PC-9 (cell line): ENCODE measurements around the gene RTKN2. TPM values are rescaled to one million over a fixed set of nuclear protein-coding genes. Genes with fewer than 3 reads are reported as not detected.

Experiments used
- BruUV-seq: library from RNA; stranded (reverse); fragments of 400-500 nt; replicated peaks from 2 replicates; lab custom pipeline; 2021; lab: Mats Ljungman, UMichigan
- CTCF ChIA-PET: fragments of 300-600 bp; sonication (Branson Sonifier 250); formaldehyde crosslinking; loops from one replicate; lab custom pipeline; 2022; ENCODE audit warnings: antibody characterized with exemption; lab: Charles Lee
- POLR2A ChIA-PET: fragments of 300-600 bp; sonication (Branson Sonifier 250); formaldehyde crosslinking; loops from one replicate; lab custom pipeline; 2022; ENCODE audit warnings: antibody characterized with exemption; ENCODE audit not compliant: unreplicated experiment; lab: Charles Lee
- DNase-seq, 2 experiments: peaks; one replicate each; pipeline versions ENCODE4 v3.0.0 to v3.0.0-alpha.2; 2015 to 2022; ENCODE audit warnings: mixed read lengths in 1 of 2
- H2AFZ ChIP-seq: fragments of 200-600 bp; sonication (generic); 2 replicates; pipeline ENCODE4 v1.8.1; 2017; ENCODE audit warnings: antibody characterized with exemption
- H3F3A ChIP-seq: fragments of 200-600 bp; sonication (generic); 2 replicates; pipeline ENCODE4 v1.8.1; 2017; ENCODE audit warnings: antibody characterized with exemption, mild to moderate bottlenecking, low read depth; ENCODE audit not compliant: insufficient read depth
- H3K27ac ChIP-seq: fragments of 200-600 bp; sonication (generic); 2 replicates; pipeline ENCODE4 v1.6.1; 2016; ENCODE audit warnings: mixed run types
- H3K27me3 ChIP-seq: fragments of 200-600 bp; sonication (generic); 2 replicates; pipeline ENCODE4 v1.6.1; 2016; ENCODE audit warnings: low read depth, mixed run types; ENCODE audit not compliant: insufficient read depth
- H3K36me3 ChIP-seq: fragments of 200-600 bp; sonication (generic); 2 replicates; pipeline ENCODE4 v1.6.1; 2016; ENCODE audit warnings: low read depth, mixed run types
- H3K4me1 ChIP-seq: fragments of 200-600 bp; sonication (generic); replicated peaks from 2 replicates; pipeline ENCODE4 v1.6.1; 2016; ENCODE audit warnings: mixed run types; ENCODE audit not compliant: insufficient read depth
- H3K4me2 ChIP-seq: fragments of 200-600 bp; sonication (generic); 2 replicates; pipeline ENCODE4 v1.6.1; 2017; ENCODE audit warnings: mixed run types
- H3K4me3 ChIP-seq: fragments of 200-600 bp; sonication (generic); 2 replicates; pipeline ENCODE4 v1.6.1; 2016; ENCODE audit warnings: mixed run types
- H3K79me2 ChIP-seq: fragments of 200-600 bp; sonication (generic); 2 replicates; pipeline ENCODE4 v1.6.1; 2017; ENCODE audit warnings: low read depth, mixed run types
- H3K9me2 ChIP-seq: fragments of 200-600 bp; sonication (generic); 2 replicates; pipeline ENCODE4 v1.8.1; 2017; ENCODE audit warnings: mild to moderate bottlenecking; ENCODE audit not compliant: insufficient read depth
- H3K9me3 ChIP-seq: fragments of 200-600 bp; sonication (generic); 2 replicates; pipeline ENCODE4 v1.8.1; 2016; ENCODE audit warnings: low read depth; ENCODE audit not compliant: insufficient read depth
- H4K20me1 ChIP-seq: fragments of 200-600 bp; sonication (generic); 2 replicates; pipeline ENCODE4 v1.8.1; 2017; ENCODE audit not compliant: insufficient read depth
- EZH2 ChIP-seq: fragments of 200-600 bp; sonication (generic); IDR thresholded peaks from 2 replicates; pipeline ENCODE4 v1.8.0; 2017; ENCODE audit warnings: antibody characterized with exemption, low read depth
- intact Hi-C: fragments of 100-400 bp; cut with micrococcal nuclease; formaldehyde crosslinking; loops from one replicate; pipeline ENCODE4 v1.10.0; 2022; ENCODE audit not compliant: unreplicated experiment
- total RNA-seq: library from RNA; stranded (reverse); gene quantifications from 2 replicates; pipeline ENCODE4 v1.2.3, GENCODE V29; 2021
- TF ChIP-seq, protein P1 (sequence below): fragments of 200-600 bp; sonication (generic); conservative IDR thresholded peaks from 2 replicates; pipeline ENCODE4 v1.6.1; 2017; ENCODE audit warnings: mixed run types, antibody characterized with exemption, mild to moderate bottlenecking, moderate library complexity

Gene RTKN2
- total RNA-seq, 1 experiment from 2014 or later, result 18.5 TPM

DNA sequence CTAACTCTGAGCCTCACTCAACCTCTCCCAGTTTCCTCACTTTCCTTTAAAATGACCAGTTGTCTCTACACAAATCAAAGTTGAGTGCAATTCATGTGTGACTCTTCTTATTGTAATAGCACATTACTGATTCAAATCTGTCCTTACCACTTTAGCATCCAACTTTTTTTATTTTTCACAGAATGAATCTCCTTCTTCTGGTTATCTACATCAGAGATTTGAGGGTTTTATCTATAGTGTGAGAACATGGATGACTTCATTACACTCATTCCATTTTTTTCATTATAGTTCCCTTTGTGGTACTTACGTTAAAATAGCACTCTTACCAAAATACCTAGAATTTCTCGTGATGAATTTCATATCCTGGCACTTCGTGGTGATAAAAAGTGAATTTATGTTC, 43.3 kb downstream of the RTKN2 start:
- Histone ChIP-seq H3F3A (no peaks in the 10 kb centered on the region), H3K4me2 (no peak overlapping the region), H3K36me3 (no peaks in the 10 kb centered on the region), H3K27me3 (no peaks in the 10 kb centered on the region), H3K4me1 (no peaks in the 10 kb centered on the region), H4K20me1 (no peaks in the 10 kb centered on the region), H3K9me3 (no peaks in the 10 kb centered on the region), H3K4me3 (no peak overlapping the region), H3K9me2 (no peaks in the 10 kb centered on the region), H2AFZ (no peak overlapping the region), H3K27ac (no peak overlapping the region), H3K79me2 (no peaks in the 10 kb centered on the region)
- BruUV-seq, result no TSS peak
- intact Hi-C loops, result no loop called here
- TF ChIP-seq EZH2, result no peak
- TF ChIP-seq, protein P1, sequence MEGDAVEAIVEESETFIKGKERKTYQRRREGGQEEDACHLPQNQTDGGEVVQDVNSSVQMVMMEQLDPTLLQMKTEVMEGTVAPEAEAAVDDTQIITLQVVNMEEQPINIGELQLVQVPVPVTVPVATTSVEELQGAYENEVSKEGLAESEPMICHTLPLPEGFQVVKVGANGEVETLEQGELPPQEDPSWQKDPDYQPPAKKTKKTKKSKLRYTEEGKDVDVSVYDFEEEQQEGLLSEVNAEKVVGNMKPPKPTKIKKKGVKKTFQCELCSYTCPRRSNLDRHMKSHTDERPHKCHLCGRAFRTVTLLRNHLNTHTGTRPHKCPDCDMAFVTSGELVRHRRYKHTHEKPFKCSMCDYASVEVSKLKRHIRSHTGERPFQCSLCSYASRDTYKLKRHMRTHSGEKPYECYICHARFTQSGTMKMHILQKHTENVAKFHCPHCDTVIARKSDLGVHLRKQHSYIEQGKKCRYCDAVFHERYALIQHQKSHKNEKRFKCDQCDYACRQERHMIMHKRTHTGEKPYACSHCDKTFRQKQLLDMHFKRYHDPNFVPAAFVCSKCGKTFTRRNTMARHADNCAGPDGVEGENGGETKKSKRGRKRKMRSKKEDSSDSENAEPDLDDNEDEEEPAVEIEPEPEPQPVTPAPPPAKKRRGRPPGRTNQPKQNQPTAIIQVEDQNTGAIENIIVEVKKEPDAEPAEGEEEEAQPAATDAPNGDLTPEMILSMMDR, result no peak
- ChIA-PET POLR2A (no interaction called here), CTCF (no interaction called here)
- DNase-seq, result no peak

DNA sequence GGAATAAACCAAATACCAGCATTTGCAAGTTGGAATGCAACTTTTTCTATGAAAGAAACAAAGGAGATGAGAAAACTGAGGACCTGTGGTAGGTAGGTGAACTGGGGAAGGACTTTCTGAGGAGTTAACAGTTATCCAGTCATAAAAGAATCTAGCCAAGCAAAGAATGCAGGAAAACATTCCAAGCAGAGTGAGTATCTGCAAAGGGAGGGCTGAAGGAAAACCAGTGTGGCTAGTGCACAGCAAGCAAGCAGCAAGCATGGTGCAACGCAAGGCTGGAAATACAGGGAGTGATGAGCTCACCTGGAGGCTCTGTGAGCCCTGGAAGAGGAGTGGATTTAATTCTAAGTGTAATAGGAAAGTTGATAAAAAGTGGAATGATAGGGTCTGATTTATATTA, 44.0 kb downstream of the RTKN2 start:
- Histone ChIP-seq H3K9me3 (no peaks in the 10 kb centered on the region), H3K36me3 (no peaks in the 10 kb centered on the region), H3K27me3 (no peaks in the 10 kb centered on the region), H3K79me2 (no peaks in the 10 kb centered on the region), H3K4me2 (no peak overlapping the region), H3K4me1 (no peaks in the 10 kb centered on the region), H3K4me3 (no peak overlapping the region), H3K27ac (no peak overlapping the region), H3K9me2 (no peaks in the 10 kb centered on the region), H2AFZ (no peak overlapping the region), H4K20me1 (no peaks in the 10 kb centered on the region), H3F3A (no peaks in the 10 kb centered on the region)
- DNase-seq, result peak; percentile 40 to 55
- no peak for TF ChIP-seq EZH2
- TF ChIP-seq, protein P1, result no peak
- no TSS peak for BruUV-seq
- intact Hi-C loops, result no loop called here
- ChIA-PET POLR2A (no interaction called here), CTCF (no interaction called here)

DNA sequence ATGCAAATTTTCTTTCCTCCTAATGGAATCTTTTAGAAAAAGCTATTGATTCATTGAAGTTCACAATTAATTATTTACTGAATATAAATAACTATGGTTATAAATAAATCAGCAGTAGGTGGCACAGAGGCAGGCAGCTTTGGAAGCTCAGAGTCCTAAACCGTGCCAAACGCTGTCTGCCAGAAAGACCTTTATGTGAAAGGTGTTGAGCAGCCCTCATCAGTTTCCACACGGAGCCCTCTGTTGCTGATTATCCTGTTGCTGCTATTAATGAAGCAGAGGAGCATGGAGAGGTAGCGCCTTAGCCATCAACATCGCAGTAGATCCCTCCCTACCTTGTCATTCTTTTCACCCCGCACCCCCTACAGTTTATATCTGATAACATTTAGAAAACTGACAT, 51.0 kb downstream of the RTKN2 start:
- DNase-seq, result no peak
- Histone ChIP-seq H3F3A (no peaks in the 10 kb centered on the region; the same call in 1 of the 2 replicates), H2AFZ (no peak overlapping the region), H3K9me2 (no peaks in the 10 kb centered on the region), H3K4me2 (no peak overlapping the region), H3K4me3 (no peak overlapping the region), H3K9me3 (no peaks in the 10 kb centered on the region), H3K79me2 (no peaks in the 10 kb centered on the region), H3K27me3 (no peaks in the 10 kb centered on the region), H4K20me1 (no peaks in the 10 kb centered on the region), H3K36me3 (no peaks in the 10 kb centered on the region), H3K4me1 (no peaks in the 10 kb centered on the region), H3K27ac (no peak overlapping the region)
- intact Hi-C loops, result no loop called here
- POLR2A ChIA-PET, result no interaction called here
- TF ChIP-seq EZH2, result no peak
- TF ChIP-seq, protein P1, result no peak
- no TSS peak for BruUV-seq
- CTCF ChIA-PET, result no interaction called here
